Inferior parietal cortex (tissue), 1 donor: ENCODE measurements around the gene HDAC2.
"Not testable (repeated sequence)": the region's sequence is repeated elsewhere in the genome, so short reads cannot be mapped to it uniquely, and the experiment has no call there.

Source experiments
- DNase-seq: peaks from one replicate; pipeline ENCODE4 v3.0.0-alpha.2; 2016; ENCODE audit errors: extremely low spot score

Gene HDAC2

GRCh38 chr6:113970805-113971676 is at the start of gene HDAC2:
Gene HDAC2, minus strand, starts transcription at chr6:113971148. Its CDS starts 240 bp downstream, at chr6:113970908.
- peak; percentile 85 for DNase-seq

GRCh38 chr6:114020196-114020595 is 49.2 kb upstream of the HDAC2 start:
- no peak for DNase-seq

- DNase-seq: not testable (repeated sequence)
Observed at GRCh38 chr6:114017146-114017545, 46.2 kb upstream of the HDAC2 start.

GRCh38 chr6:114014106-114014505 is 43.2 kb upstream of the HDAC2 start:
- not testable (repeated sequence) for DNase-seq

- not testable (repeated sequence) for DNase-seq
Observed at GRCh38 chr6:114011486-114011885, 40.5 kb upstream of the HDAC2 start.

- DNase-seq: no peak
Observed at GRCh38 chr6:114010540-114010939, 39.6 kb upstream of the HDAC2 start.

- no peak for DNase-seq
Observed at GRCh38 chr6:114009192-114009591, 38.2 kb upstream of the HDAC2 start.

- DNase-seq: no peak
Observed at GRCh38 chr6:114008331-114008730, 37.4 kb upstream of the HDAC2 start.

- no peak for DNase-seq
Observed at GRCh38 chr6:114007516-114007915, 36.6 kb upstream of the HDAC2 start.

- DNase-seq: no peak
Observed at GRCh38 chr6:114001354-114001753, 30.4 kb upstream of the HDAC2 start.

GRCh38 chr6:114000069-114000468 is 29.1 kb upstream of the HDAC2 start:
- no peak for DNase-seq

GRCh38 chr6:113999284-113999683 is 28.3 kb upstream of the HDAC2 start:
- no peak for DNase-seq

- DNase-seq: peak; percentile 73
Observed at GRCh38 chr6:113998811-113999210, 27.9 kb upstream of the HDAC2 start.

- DNase-seq: no peak
Observed at GRCh38 chr6:113997116-113997515, 26.2 kb upstream of the HDAC2 start.

GRCh38 chr6:113995634-113996033 is 24.7 kb upstream of the HDAC2 start:
- peak; percentile 80 for DNase-seq

GRCh38 chr6:113994934-113995342 is 24.0 kb upstream of the HDAC2 start:
- DNase-seq: peak; percentile 91

GRCh38 chr6:113989675-113990074 is 18.7 kb upstream of the HDAC2 start:
- no peak for DNase-seq

- DNase-seq: not testable (repeated sequence)
Observed at GRCh38 chr6:113982675-113983074, 11.7 kb upstream of the HDAC2 start.

- DNase-seq: no peak
Observed at GRCh38 chr6:113982055-113982550, 11.2 kb upstream of the HDAC2 start.

- DNase-seq: no peak
Observed at GRCh38 chr6:113980937-113981554, 10.1 kb upstream of the HDAC2 start.

GRCh38 chr6:113979937-113980336 is 9.0 kb upstream of the HDAC2 start:
- DNase-seq: no peak

- no peak for DNase-seq
Observed at GRCh38 chr6:113978084-113978675, 7.2 kb upstream of the HDAC2 start.
